Measurements from ENCODE around the gene GAS2L3.

The GAS2L3 gene

DNA sequence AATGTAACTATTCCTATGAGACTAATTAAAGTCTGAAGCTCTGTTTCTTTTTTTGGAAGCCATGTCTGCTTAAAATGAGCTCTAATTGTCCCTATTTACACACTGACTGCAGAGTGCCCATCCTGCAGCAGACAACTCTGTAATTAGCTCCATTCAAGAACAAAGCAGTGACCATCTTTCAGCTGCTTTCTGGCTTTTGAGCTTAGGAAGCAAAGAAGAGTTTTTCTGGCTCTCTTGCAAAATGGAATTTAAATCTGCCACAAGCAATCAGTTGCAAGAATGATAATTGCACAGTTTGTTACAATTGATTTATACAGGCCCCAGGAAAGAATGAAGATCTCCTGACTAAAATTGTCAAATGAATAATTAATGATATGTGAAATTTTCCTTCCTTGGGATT is 83.4 kb downstream of the GAS2L3 start:
- in situ Hi-C loops (cut with MboI; ENCODE audit: low sequenced_read_pairs): no loop called here

DNA sequence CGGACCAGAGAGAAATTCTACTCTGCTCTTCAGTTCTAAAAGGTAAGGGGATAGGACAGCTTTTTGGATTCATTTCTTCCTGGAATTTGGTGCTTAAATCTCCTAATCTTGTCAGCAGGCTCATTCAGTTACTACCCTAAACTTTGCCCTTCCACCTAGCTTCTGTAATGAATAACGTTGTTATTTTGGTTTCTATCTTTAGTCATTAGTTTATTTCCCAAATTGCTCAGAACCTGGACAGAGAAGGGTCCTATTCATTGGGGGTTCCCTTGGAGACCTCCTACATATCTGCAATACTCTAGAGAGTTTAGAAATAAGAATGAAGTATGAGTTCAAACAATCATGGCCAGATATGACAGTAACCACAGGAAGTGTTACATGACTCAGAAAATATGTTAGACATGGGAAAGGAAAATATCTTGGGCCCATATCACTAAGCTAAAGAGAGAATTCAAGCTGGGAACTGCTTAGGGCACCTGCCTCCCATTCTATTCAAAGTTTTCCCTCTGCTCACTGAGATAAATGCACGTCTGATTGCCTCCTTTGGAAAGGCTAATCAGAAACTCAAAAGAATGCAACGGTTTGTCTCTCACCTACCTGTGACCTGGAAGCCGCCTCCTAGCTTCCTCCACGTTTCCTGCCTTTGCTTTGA is 87.9 kb downstream of the GAS2L3 start:
- in situ Hi-C loops (cut with MboI; ENCODE audit: low sequenced_read_pairs): no loop called here

DNA sequence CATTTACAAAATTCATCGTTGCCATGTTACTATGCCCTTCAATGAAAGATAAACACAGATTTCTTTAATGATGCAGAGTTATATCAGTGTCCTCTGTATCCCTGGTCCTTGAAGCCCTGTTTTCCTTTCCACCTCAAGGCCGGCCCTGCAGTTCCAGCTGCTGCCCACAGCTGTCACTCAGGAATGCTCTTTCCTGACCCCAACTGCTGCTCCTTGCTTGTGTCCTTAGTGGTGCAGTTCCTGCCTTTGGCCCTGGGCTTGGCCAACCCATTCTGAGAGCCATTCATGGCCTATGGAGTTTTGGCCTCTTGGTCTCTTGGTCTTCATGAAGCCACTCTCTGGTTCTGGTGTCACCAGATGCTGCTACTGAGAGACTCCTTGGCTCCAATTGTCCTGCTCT is 93.1 kb downstream of the GAS2L3 start:
- in situ Hi-C loops (cut with MboI; ENCODE audit: low sequenced_read_pairs): no loop called here

DNA sequence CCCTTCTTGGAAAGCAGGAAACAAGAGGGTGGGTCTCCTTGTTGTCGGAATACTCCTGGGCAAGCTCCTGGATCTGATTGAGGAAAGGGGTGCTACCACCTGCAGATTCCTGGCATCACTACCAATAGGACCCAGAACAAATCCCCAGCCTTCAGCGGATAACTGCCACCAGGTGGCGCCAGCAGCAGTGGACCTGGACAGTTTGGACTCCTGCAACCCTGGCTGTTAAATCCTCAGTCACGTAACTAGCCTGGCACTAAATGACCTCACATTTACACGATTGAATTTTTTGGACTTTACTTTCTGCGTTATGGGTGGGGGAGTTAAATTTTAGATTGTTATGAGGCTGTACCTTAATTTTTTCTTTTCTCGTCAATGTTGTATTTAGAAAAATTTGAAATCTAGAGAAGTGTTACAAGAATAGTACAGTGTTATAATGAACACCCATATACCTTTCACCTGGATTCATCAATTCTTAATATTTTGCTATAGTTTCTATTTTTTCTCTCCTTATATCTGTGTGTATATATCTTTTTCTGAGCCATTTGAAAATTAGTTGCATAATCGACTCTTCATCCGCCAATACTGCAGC is 95.6 kb downstream of the GAS2L3 start:
- in situ Hi-C loops (cut with MboI; ENCODE audit: low sequenced_read_pairs): no loop called here

DNA sequence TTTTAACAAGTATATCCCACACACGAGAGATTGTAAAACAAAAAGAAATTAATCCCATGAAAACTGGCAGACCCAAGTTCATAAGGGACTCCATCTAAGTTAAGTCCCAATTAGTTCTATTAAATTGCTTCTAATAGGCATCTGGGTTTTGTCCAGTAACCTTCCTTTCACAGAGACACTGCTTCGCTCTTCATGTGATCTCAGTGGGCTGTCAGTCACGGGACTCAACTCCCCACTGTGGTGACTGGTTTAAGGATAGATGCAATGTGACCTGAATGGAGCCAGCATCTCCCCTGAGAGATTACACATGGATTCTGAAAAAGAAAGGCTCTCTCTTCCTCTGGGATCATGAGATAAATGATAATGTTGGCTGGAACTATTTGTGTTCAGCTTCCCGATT is 96.4 kb downstream of the GAS2L3 start:
- in situ Hi-C loops (cut with MboI; ENCODE audit: low sequenced_read_pairs): no loop called here

DNA sequence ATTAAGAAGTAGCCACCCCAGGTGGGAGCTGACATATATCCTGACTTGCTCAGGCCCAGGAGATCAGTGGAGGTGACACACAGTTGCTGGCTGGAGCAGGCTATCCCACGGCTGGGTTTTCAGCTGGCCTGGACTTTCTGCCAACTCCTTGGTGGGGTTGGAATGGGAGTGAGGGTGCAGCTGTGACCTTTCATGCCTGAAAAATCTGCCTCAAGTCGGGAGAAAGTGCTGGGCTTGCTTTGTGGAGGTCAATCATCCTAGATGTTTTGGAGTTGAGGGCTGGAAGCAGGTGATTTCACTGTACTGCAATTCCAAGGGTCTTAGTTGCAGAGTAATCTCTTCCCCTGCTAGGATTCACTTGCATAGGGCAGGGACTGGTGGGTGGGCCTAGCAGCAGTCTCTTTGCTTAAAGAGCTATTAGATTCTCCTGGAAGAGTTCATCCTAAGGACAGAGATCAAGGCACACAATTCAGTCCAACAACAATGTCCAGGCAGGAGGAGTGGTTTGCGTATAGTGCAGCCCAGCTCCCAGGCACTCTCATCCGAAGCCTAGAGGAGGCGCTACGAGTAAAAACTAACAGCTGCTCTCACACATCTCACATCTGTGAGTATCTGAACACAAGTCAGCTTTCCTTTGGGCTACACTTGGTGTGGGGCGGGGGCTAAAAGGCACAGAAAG is 98.1 kb downstream of the GAS2L3 start:
- in situ Hi-C loops (cut with MboI; ENCODE audit: low sequenced_read_pairs): no loop called here

DNA sequence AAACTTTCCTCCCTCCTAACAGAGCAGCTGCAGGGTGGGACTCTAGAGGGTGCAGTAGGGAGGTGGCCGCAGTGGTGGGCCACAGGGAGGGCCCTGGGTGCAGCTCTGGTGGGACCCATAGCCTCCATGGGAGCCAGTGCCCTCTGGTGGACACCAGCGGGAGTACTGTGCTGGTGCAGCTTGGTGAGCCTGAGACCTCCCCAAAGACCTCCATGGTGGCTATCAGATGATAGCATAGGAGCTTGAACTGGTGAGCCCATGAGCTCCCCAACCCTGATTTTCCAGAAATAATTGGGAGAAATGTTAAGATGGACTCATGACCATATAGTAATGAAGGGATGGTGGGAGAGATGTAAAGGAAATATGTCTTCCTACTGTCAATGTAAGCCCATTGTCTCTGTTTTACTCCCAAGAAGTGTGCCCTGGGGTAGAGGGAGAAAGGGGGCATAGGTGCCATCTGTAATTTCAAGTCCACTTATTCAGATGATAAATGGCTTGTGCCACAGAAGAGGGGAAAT is 98.7 kb downstream of the GAS2L3 start:
- in situ Hi-C loops (cut with MboI; ENCODE audit: low sequenced_read_pairs): no loop called here

DNA sequence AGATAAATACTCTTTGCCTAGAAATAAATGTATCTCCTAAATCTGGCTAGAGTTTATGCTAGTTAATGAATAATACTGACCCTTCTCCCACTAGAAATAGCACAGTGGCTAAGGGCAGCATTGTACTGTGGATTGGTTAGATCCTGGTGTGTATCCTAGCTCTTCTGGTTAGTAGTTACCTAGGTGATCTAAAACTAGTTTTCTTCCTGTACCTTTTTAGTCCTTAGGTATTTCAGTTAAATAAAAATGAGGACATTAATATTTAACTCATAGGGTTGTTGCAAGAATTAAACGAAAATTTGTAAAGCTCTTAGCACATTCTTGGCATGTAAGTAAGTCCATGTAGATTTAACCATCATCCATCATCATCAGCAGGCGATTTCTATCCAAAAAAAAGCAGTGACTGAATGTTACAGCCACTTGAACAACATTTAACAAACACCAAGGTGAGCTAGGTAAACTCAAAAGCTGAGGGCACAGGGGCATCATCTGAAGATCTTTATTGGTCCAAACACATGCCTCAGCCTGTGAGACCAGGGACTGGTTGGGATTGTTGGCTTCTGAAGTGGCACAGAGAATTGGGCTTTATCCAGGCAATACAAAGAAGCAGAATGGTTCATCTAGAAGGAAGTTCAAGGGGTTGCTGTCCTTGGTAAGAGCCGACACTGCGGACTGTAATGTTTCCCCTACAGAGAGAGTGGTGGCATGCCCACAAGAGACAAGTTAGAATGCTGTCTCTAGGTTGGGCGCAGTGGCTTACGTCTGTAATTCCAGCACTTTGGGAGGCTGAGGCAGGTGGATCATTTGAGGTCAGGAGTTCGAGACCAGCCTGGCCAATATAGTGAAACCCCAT is 100.8 kb downstream of the GAS2L3 start:
- in situ Hi-C loops (cut with MboI; ENCODE audit: low sequenced_read_pairs): no loop called here
